ENCODE data around the gene TWNK. TPM values are rescaled to one million over a fixed set of nuclear protein-coding genes. Genes with fewer than 3 reads are reported as not detected.

The TWNK gene
- total and polyA plus RNA-seq, 2 donors (not counting 3 experiments of a cell fraction or from before 2014, with no cell fraction given), result 5.6 to 10.9 TPM

DNA sequence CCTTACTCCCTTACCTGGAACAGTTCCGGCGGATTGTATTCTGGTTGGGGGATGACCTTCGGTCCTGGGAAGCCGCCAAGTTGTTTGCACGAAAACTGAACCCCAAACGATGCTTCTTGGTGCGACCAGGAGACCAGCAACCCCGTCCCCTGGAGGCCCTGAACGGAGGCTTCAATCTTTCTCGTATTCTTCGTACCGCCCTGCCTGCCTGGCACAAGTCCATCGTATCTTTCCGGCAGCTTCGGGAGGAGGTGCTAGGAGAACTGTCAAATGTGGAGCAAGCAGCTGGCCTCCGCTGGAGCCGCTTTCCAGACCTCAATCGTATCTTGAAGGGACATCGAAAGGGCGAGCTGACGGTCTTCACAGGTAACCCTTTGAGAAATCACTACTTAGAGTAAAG is 1.7 kb downstream of the TWNK start:
- Histone ChIP-seq H3K9me3 (replicated peaks; ENCODE audit: control insufficient read depth, insufficient read depth, low read length) (no peaks in the 10 kb centered on the region), H3K79me2 (ENCODE audit: control insufficient read depth, insufficient read depth, low read length) (peaks cover 30% of the 10 kb centered on the region), H3K9me1 (replicated peaks; ENCODE audit: control insufficient read depth, extremely low read depth, insufficient read depth, low read length) (no peaks in the 10 kb centered on the region), H3K36me3 (ENCODE audit: control insufficient read depth in 2 of 2, extremely low read depth in 1 of 2, insufficient read depth in 2 of 2, low read length in 2 of 2) (peaks cover 3 to 14% of the 10 kb centered on the region in 2 experiments), H3K27ac (ENCODE audit: insufficient read depth, low read depth, low read length) (no peak overlapping the region), H4K20me1 (replicated peaks; ENCODE audit: control insufficient read depth, extremely low read depth, insufficient read depth, low read length) (no peaks in the 10 kb centered on the region), H3K4me3 (replicated peaks in 1 of 3; ENCODE audit: insufficient read depth in 1 of 3, low read depth in 1 of 3, low read length in 3 of 3) (no peak overlapping the region), H3K27me3 (ENCODE audit: control insufficient read depth in 2 of 2, insufficient read depth in 2 of 2, low read length in 2 of 2) (no peaks in the 10 kb centered on the region), H3K4me1 (ENCODE audit: control insufficient read depth, extremely low read depth, insufficient read depth, low read length) (peaks cover 12% of the 10 kb centered on the region), H2AFZ (ENCODE audit: low read depth, low read length) (no peak overlapping the region), H3K4me2 (ENCODE audit: insufficient read depth, low read length) (no peak overlapping the region), H3K9ac (replicated peaks; ENCODE audit: extremely low read depth, insufficient read depth, low read length) (no peak overlapping the region)
- DNase-seq (ENCODE audit: low read depth, low spot score) (no peak), FAIRE-seq (no peak)
- BruUV-seq (replicated peaks), result no TSS peak
- dilution Hi-C loops (cut with MboI; ENCODE audit: extremely low pct_ligation_motif_present, low sequenced_read_pairs) (no loop called here), intact Hi-C loops (cut with micrococcal nuclease) (no loop called here)
- ChIA-PET CTCF (interaction anchor here (0.6 to 3.8 kb wide), 3 partner anchors 9 to 30 kb away, joined by 3 to 15 read pairs (median 4); partner anchors contain the start of gene SEMA4G), POLR2A (no interaction called here)
- TF ChIP-seq POLR2A (IDR thresholded peaks at IDR 0.05; ENCODE audit: low read depth, low read length) (no peak), EZH2 (IDR thresholded peaks at IDR 0.05; ENCODE audit: borderline replicate concordance, low read depth, low read length, severe bottlenecking) (no peak), FOS (IDR thresholded peaks at IDR 0.05; ENCODE audit: borderline replicate concordance, insufficient read depth, low read length) (no peak), JUN (IDR thresholded peaks at IDR 0.05; ENCODE audit: borderline replicate concordance, insufficient read depth, insufficient read length, low read depth) (no peak), MYC (IDR thresholded peaks at IDR 0.05; ENCODE audit: low read depth, low read length) (no peak), POLR2AphosphoS5 (IDR thresholded peaks at IDR 0.05; ENCODE audit: insufficient read depth, low read depth, low read length) (no peak), GATA2 (IDR thresholded peaks at IDR 0.05; ENCODE audit: insufficient read depth, insufficient read length, low read depth, low read length) (no peak)
- TF ChIP-seq, protein P1, sequence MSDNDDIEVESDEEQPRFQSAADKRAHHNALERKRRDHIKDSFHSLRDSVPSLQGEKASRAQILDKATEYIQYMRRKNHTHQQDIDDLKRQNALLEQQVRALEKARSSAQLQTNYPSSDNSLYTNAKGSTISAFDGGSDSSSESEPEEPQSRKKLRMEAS (IDR thresholded peaks at IDR 0.05; ENCODE audit: insufficient read depth, insufficient read length), result no peak
- TF ChIP-seq, protein P2, sequence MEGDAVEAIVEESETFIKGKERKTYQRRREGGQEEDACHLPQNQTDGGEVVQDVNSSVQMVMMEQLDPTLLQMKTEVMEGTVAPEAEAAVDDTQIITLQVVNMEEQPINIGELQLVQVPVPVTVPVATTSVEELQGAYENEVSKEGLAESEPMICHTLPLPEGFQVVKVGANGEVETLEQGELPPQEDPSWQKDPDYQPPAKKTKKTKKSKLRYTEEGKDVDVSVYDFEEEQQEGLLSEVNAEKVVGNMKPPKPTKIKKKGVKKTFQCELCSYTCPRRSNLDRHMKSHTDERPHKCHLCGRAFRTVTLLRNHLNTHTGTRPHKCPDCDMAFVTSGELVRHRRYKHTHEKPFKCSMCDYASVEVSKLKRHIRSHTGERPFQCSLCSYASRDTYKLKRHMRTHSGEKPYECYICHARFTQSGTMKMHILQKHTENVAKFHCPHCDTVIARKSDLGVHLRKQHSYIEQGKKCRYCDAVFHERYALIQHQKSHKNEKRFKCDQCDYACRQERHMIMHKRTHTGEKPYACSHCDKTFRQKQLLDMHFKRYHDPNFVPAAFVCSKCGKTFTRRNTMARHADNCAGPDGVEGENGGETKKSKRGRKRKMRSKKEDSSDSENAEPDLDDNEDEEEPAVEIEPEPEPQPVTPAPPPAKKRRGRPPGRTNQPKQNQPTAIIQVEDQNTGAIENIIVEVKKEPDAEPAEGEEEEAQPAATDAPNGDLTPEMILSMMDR (IDR thresholded peaks at IDR 0.05; ENCODE audit: extremely low read depth in 1 of 2, insufficient read depth in 1 of 2, low read depth in 1 of 2, low read length in 2 of 2), result no peak
